Karpas-422 (cell line): ENCODE measurements around the gene ARPC1B. TPM values are rescaled to one million over a fixed set of nuclear protein-coding genes. Genes with fewer than 3 reads are reported as not detected.
"Not testable (repeated sequence)": the region's sequence is repeated elsewhere in the genome, so short reads cannot be mapped to it uniquely, and the experiment has no call there.

ENCODE experiments used
- DNase-seq: peaks from one replicate; pipeline ENCODE4 v3.0.0-alpha.2; 2015
- H2AFZ ChIP-seq: fragments of 200-600 bp; sonication (generic); 2 replicates; pipeline ENCODE4 v1.6.1; 2014; ENCODE audit warnings: antibody characterized with exemption, low read length, mixed read lengths
- H3K27ac ChIP-seq: fragments of 200-600 bp; sonication (generic); 2 replicates; pipeline ENCODE4 v1.5.1; 2014; ENCODE audit warnings: mild to moderate bottlenecking, low read length, moderate library complexity
- H3K27me3 ChIP-seq: fragments of 200-600 bp; sonication (generic); 2 replicates; pipeline ENCODE4 v1.6.1; 2014; ENCODE audit warnings: low read length, mixed read lengths
- H3K36me3 ChIP-seq: fragments of 200-600 bp; sonication (generic); 2 replicates; pipeline ENCODE4 v1.6.1; 2014; ENCODE audit warnings: low read length, mixed read lengths; ENCODE audit not compliant: insufficient read depth
- H3K4me1 ChIP-seq: fragments of 200-600 bp; sonication (generic); 2 replicates; pipeline ENCODE4 v1.6.1; 2014; ENCODE audit warnings: mild to moderate bottlenecking, low read length, mixed read lengths
- H3K4me2 ChIP-seq: fragments of 200-600 bp; sonication (generic); 2 replicates; pipeline ENCODE4 v1.6.1; 2014; ENCODE audit warnings: low read length, low read depth, mild to moderate bottlenecking; ENCODE audit not compliant: poor library complexity, severe bottlenecking
- H3K4me3 ChIP-seq: fragments of 200-600 bp; sonication (generic); 2 replicates; pipeline ENCODE4 v1.5.1; 2014; ENCODE audit warnings: mild to moderate bottlenecking, antibody characterized with exemption, low read length, mixed read lengths
- H3K79me2 ChIP-seq: fragments of 200-600 bp; sonication (generic); 2 replicates; pipeline ENCODE4 v1.6.1; 2014; ENCODE audit warnings: mild to moderate bottlenecking, low read length, mixed read lengths
- H3K9ac ChIP-seq: fragments of 200-600 bp; sonication (generic); 2 replicates; pipeline ENCODE4 v1.6.0; 2014; ENCODE audit warnings: low read length
- H3K9me2 ChIP-seq: fragments of 200-600 bp; sonication (generic), shearing (Covaris generic); replicated peaks from 2 replicates; pipeline ENCODE4 v1.6.0; 2014; ENCODE audit warnings: mild to moderate bottlenecking, low read length, moderate library complexity; ENCODE audit not compliant: insufficient read depth
- H3K9me3 ChIP-seq: fragments of 300-700, 200-600 bp; sonication (generic); 2 replicates; pipeline ENCODE4 v1.6.1; 2014; ENCODE audit warnings: low read length, mixed read lengths
- H4K20me1 ChIP-seq: fragments of 200-600 bp; sonication (generic); 2 replicates; pipeline ENCODE4 v1.6.1; 2014; ENCODE audit warnings: mild to moderate bottlenecking, antibody characterized with exemption, low read length, low read depth; ENCODE audit not compliant: insufficient read depth
- total RNA-seq: library from RNA; depleted of rRNA; stranded (reverse); fragments of >200 nt; shearing (Covaris generic); gene quantifications from 2 replicates; pipeline ENCODE4 v1.2.3, GENCODE V29; 2014; ENCODE audit warnings: low replicate concordance

Gene ARPC1B
- total RNA-seq, 1 experiment from 2014 or later = 146 TPM

DNA sequence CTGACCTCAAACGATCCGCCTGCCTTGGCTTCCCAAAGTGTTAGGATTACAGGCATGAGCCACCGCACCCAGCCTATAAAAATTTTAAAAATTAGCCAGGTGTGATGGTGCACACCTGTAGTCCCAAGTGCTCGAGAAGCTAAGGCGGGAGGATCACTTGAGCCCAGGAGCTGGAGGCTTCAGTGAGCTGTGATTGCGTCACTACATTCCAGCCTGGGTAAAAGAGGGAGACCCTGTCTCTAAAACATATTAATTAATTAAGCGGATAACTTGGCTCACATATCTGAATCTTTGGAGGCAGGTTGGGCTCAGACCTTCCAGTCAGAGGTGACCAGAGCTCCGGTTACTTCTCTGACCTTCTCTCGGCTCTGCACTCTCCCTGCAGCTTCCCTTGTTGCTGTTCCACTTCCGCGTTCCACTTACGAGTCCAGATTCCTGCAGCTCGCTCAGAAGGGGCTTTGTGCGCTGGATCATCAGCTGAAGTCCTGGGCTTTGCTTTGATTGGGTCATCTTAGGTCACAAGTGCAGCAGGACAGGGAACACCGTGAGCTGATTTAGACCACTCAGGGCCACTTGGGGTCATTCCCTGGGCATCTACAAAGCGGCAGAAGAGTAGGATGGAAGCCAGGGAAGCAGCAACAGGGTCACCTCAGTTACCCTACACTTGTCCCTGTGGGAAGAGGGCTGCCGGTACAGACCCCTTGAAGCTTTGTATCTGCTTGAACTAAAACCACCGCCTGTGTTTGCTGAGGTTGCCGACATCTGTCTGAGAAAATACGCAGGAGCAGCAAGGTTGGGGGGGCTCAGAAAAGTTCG is 2.0 kb upstream of the ARPC1B start:
- H4K20me1 ChIP-seq = no peaks in the 10 kb centered on the region
- H3K9me2 ChIP-seq = no peaks in the 10 kb centered on the region
- no peaks in the 10 kb centered on the region for H3K27me3 ChIP-seq
- no peak overlapping the region for H3K4me3 ChIP-seq
- no peaks in the 10 kb centered on the region for H3K9me3 ChIP-seq
- no peak overlapping the region for H3K27ac ChIP-seq
- DNase-seq = no peak
- H2AFZ ChIP-seq = no peak overlapping the region
- H3K9ac ChIP-seq = no peak overlapping the region
- H3K79me2 ChIP-seq = peaks cover 29% of the 10 kb centered on the region
- no peak overlapping the region for H3K4me2 ChIP-seq
- 0 out of 2 replicates have a peak, but pooled peaks cover under 1% of the 10 kb centered on the region for H3K36me3 ChIP-seq
- peaks cover 17% of the 10 kb centered on the region for H3K4me1 ChIP-seq

DNA sequence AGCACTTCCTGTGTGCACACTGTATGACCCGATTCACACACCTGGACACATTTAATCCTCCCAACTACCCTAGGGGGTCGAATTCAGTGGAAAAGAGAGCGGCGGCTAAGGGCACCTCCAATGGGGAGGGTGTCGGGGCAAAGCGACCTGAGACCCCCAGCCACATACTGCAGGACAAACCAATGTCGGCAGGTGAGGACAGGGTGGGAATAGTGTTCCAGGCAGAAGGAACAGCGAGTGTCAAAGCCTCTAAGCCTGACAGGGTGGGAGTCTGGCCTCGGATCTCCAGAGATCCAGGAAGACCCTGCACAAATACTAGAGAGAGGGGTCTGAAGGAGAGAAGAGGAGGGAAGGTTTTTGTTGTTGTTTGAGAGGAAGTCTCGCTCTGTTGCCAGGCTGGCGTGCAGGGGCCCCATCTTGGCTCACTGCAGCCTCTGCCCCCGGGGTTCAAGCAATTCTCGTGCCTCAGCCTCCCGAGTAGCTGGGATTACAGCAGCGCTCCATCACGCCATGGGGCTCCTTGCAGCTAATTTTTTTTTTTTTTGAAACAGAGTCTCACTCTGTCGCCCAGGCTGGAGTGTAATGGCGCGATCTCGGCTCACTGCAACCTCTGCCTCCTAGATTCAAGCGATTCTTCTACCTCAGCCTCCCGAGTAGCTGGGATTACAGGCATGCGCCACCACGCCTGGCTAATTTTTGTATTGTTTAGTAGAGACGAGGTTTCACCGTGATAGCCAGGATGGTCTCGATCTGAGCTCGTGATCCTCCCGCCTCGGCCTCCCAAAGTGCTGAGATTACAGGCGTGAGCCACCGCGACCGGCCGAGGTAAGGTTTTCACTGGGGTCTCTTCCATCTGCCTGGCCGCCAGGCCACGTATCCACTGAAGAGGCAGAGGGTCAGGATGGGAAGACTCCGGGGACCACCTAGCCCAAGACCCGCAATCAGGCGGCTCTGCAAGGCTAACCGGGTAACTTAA is 1.2 kb upstream of the ARPC1B start:
- Histone ChIP-seq H3K27me3 (no peaks in the 10 kb centered on the region), H3K79me2 (peaks cover 36% of the 10 kb centered on the region), H3K9me3 (no peaks in the 10 kb centered on the region), H3K27ac (no peak overlapping the region), H4K20me1 (no peaks in the 10 kb centered on the region), H2AFZ (peak overlapping the region; percentile 99; the same call in 1 of the 2 replicates), H3K9me2 (no peaks in the 10 kb centered on the region), H3K4me1 (peaks cover 23% of the 10 kb centered on the region), H3K9ac (peak overlapping the region; percentile 96), H3K4me3 (peak overlapping the region; percentile 97), H3K36me3 (0 out of 2 replicates have a peak, but pooled peaks cover 8% of the 10 kb centered on the region), H3K4me2 (peak overlapping the region; percentile 98)
- DNase-seq = no peak

DNA sequence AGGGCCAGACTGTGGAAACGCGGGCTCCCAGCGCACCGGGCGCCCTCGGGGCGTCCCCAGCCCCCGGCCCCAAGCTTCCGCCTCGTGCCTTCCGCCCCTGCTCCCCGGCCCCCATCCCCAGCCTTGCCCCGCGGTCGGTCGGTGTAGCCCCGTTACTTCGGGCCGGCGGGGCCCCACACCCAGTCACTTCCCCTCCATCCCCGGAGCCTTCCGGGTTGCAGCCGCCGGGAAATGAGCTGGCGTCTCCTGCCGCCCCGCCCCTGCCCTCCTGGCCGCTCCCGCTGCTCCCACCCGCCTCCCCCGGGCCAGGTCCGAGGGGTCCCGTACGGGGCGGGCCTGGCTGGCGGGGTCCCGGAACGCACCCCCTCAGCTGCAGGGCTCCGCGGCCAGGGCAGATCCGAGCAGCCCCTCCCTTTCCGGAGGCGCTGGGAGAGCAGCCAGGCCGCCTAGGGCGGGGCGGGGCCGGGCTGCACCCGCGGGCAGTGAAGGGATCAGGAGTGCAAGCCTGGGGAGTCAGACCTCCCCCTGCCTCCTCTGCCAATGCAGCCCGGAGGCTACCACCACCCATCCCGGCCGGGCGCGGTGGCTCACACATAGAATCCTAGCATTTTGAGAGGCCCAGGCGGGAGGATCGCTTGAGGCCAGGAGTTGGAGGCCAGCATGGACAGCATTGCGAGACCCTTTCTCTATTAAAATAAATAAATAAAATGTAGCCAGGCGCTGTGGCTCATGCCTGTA is 709 bp downstream of the ARPC1B start:
- H3K9ac ChIP-seq = peak overlapping the region; percentile 96
- no peaks in the 10 kb centered on the region for H3K9me2 ChIP-seq
- peak overlapping the region; percentile 97 for H3K4me3 ChIP-seq
- H3K9me3 ChIP-seq = no peaks in the 10 kb centered on the region
- H3K4me2 ChIP-seq = peak overlapping the region; percentile 98
- H3K36me3 ChIP-seq = 0 out of 2 replicates have a peak, but pooled peaks cover 8% of the 10 kb centered on the region
- peak overlapping the region; percentile 76 for H3K27ac ChIP-seq
- peak; percentile 83 for DNase-seq
- no peaks in the 10 kb centered on the region for H3K27me3 ChIP-seq
- 0 out of 2 replicates have a peak overlapping the region, but pooled peaks have one; percentile 34 for H2AFZ ChIP-seq
- no peaks in the 10 kb centered on the region for H4K20me1 ChIP-seq
- H3K79me2 ChIP-seq = peaks cover 49% of the 10 kb centered on the region
- H3K4me1 ChIP-seq = peaks cover 41% of the 10 kb centered on the region

DNA sequence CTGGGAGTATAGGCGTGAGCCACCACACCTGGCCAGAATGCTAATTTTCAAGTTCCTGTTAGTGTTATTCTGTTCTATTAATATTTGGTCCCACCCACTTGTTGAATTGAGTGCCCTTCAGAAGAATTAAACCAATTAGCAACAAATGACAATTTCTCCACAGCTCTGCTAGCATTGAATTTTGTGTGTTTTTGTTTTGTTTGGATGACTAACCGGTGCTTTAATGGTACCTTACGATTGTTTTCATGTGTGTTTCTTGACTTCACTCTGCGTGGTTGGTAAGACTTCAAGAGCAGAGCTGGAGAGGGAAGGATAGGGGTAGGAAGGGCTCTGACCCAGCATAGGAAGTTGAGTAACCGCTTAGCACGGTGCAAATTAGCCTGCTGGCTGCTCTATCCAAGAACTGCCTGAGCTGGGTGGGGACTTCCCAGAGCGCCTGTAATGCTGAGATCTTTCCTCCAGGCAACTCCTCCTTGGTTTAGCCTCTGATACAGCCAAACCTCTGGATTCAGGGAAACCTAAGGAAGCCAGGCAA is 4.6 kb downstream of the ARPC1B start:
- Histone ChIP-seq H3K9ac (peak overlapping the region; percentile 72), H3K4me2 (peak overlapping the region; percentile 57), H2AFZ (no peak overlapping the region), H3K79me2 (peaks cover 82% of the 10 kb centered on the region), H4K20me1 (0 out of 2 replicates have a peak, but pooled peaks cover 4% of the 10 kb centered on the region), H3K4me3 (peak overlapping the region; percentile 56; the same call in 1 of the 2 replicates), H3K4me1 (peaks cover 50% of the 10 kb centered on the region), H3K36me3 (peaks cover 12% of the 10 kb centered on the region; the same call in 1 of the 2 replicates), H3K9me3 (no peaks in the 10 kb centered on the region), H3K27me3 (no peaks in the 10 kb centered on the region), H3K9me2 (no peaks in the 10 kb centered on the region), H3K27ac (peak overlapping the region; percentile 87)
- DNase-seq = peak; percentile 59

DNA sequence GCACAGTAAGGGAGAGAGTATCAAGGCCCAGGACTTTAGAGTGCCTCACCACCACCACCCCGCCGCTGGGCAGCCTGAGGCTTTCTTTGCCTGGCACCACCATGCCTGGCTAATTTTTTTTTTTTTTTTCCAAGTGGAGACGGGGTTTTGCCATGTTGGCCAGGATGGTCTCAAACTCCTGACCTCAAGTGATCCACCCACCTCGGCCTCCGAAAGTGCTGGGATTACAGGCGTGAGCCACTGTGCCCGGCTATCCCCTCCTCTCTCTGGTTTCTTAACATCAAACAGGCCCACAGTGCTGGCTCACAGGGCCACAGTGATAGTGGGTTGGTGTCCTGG is 5.1 kb downstream of the ARPC1B start:
- H3K9me2 ChIP-seq, H2AFZ ChIP-seq, DNase-seq, H3K9me3 ChIP-seq, H3K27me3 ChIP-seq, H4K20me1 ChIP-seq: not testable (repeated sequence)
- Histone ChIP-seq H3K9ac (peak overlapping the region; percentile 72), H3K27ac (peak overlapping the region; percentile 87), H3K4me1 (peaks cover 47% of the 10 kb centered on the region), H3K4me3 (peak overlapping the region; percentile 56; the same call in 1 of the 2 replicates), H3K4me2 (peak overlapping the region; percentile 57), H3K79me2 (peaks cover 85% of the 10 kb centered on the region), H3K36me3 (peaks cover 12% of the 10 kb centered on the region; the same call in 1 of the 2 replicates)

DNA sequence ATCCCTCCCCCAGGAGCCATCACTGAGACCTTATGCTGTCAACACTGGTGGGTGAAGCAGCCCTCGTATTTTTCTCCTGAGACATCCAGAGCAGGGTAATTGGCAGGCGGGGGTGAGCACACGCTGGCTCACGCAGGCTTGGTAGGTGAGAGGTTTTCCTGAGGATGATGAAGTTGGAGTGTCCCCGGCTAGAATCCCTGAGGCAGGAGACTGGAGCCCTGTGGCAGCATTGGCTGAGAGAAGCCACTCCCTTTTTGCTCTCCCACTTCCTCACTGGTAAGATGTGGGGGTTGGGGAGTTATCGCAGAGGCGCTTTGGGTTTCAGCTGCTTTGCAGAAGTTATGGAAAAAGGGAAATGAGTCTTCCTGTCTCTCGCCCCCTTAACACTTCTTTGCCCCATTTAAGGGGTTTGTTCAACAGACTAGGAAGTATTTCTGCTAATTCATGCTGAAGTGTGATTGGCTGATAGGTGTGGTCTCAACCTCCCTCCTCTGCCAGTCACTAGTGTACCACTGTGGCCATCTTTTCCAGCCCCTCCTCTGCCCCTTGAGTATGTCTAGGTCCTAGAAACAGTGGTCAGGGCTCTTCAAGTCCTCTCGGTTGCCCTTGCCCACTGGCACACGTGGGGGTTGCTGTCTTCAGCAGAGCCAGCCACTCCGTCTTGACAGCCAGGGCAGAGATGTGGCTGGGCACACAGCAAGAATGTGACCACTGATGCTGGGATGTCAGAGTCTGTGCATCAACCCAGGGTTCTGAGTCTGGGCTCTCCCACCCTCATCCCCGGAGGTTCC is 5.7 kb downstream of the ARPC1B start:
- Histone ChIP-seq H3K79me2 (peaks cover 80% of the 10 kb centered on the region), H3K9me2 (no peaks in the 10 kb centered on the region), H3K4me3 (peak overlapping the region; percentile 56), H2AFZ (no peak overlapping the region), H3K27ac (peak overlapping the region; percentile 87), H3K27me3 (no peaks in the 10 kb centered on the region), H3K9ac (peak overlapping the region; percentile 72), H3K4me1 (peaks cover 47% of the 10 kb centered on the region), H3K9me3 (no peaks in the 10 kb centered on the region), H4K20me1 (0 out of 2 replicates have a peak, but pooled peaks cover 4% of the 10 kb centered on the region), H3K36me3 (peaks cover 12% of the 10 kb centered on the region; the same call in 1 of the 2 replicates), H3K4me2 (peak overlapping the region; percentile 57)
- DNase-seq = peak; percentile 88
